ENCODE data around the gene EBLN2. TPM values are rescaled to one million over a fixed set of nuclear protein-coding genes. Genes with fewer than 3 reads are reported as not detected.

EBLN2 gene
- total and polyA plus RNA-seq, 2 experiments from 2014 or later = 4.7 to 9.9 TPM

GRCh38 chr3:73049319-73049718 is 12.1 kb upstream of the EBLN2 start:
- H3K9me2 ChIP-seq (ENCODE audit: insufficient read depth) = no peaks in the 10 kb centered on the region
- Mint-ChIP-seq H3K4me3 (no peak overlapping the region), H3K27me3 (ENCODE audit: insufficient read depth, low read depth, poor library complexity) (no peaks in the 10 kb centered on the region), H3K36me3 (ENCODE audit: low read depth) (peaks cover 35% of the 10 kb centered on the region; the same call in 2 of the 3 replicates), H3K27ac (no peak overlapping the region), H3K9me3 (no peaks in the 10 kb centered on the region), H3K4me1 (peaks cover 35% of the 10 kb centered on the region; the same call in 2 of the 3 replicates)
- no peaks in the 10 kb centered on the region; the same call in 1 of the 2 replicates for H3K79me2 ChIP-seq (replicated peaks; ENCODE audit: insufficient read depth)
- H3F3A ChIP-seq (replicated peaks; ENCODE audit: low read depth) = no peaks in the 10 kb centered on the region
- H3K27ac ChIP-seq (ENCODE audit: low read depth) = no peak overlapping the region
- H2AFZ ChIP-seq = no peak overlapping the region
- DNase-seq (ENCODE audit: low spot score) (no peak), ATAC-seq (no peak)
- H3K4me2 ChIP-seq = no peak overlapping the region
- H4K20me1 ChIP-seq (replicated peaks; ENCODE audit: insufficient read depth) = peaks cover 48% of the 10 kb centered on the region
- H3K4me1 ChIP-seq (ENCODE audit: insufficient read depth) = peaks cover 19% of the 10 kb centered on the region
- H3K4me3 ChIP-seq = no peak overlapping the region
- no peaks in the 10 kb centered on the region for H3K27me3 ChIP-seq (ENCODE audit: insufficient read depth)
- TF ChIP-seq CREB1 (CRISPR knock-in tag; IDR thresholded peaks at IDR 0.05; ENCODE audit: low read depth) (no peak), EZH2phosphoT487 (IDR thresholded peaks at IDR 0.05; ENCODE audit: unreplicated experiment) (no peak), CTCF (conservative IDR thresholded peaks at IDR 0.05; ENCODE audit: low read depth in 2 of 2) (no peak), POLR2AphosphoS5 (IDR thresholded peaks at IDR 0.05; ENCODE audit: low read depth) (no peak), ZNF462 (CRISPR knock-in tag; IDR thresholded peaks at IDR 0.05) (no peak), REST (IDR thresholded peaks at IDR 0.05; ENCODE audit: unreplicated experiment) (no peak), ZNF114 (CRISPR knock-in tag; IDR thresholded peaks at IDR 0.05) (no peak), JUNB (IDR thresholded peaks at IDR 0.05; ENCODE audit: unreplicated experiment) (no peak), ZNF331 (CRISPR knock-in tag; IDR thresholded peaks at IDR 0.05; ENCODE audit: low read depth) (no peak), NANOG (IDR thresholded peaks at IDR 0.05; ENCODE audit: borderline replicate concordance) (no peak), STAT1 (IDR thresholded peaks at IDR 0.05; ENCODE audit: unreplicated experiment) (no peak), ETS1 (IDR thresholded peaks at IDR 0.05) (no peak), EZH2 (IDR thresholded peaks at IDR 0.05; ENCODE audit: low read depth, unreplicated experiment) (no peak)
- no peaks in the 10 kb centered on the region for H3K36me3 ChIP-seq (ENCODE audit: insufficient read depth)

All from GM23338 (cell line).